Mesenchymal stem cell (in vitro differentiated cells and primary cell): Measurements from ENCODE around the gene DHRS4L2.
"Not testable (repeated sequence)": the region's sequence is repeated elsewhere in the genome, so short reads cannot be mapped to it uniquely, and the experiment has no call there.

Experiments used
- DNase-seq: peaks from one replicate; pipeline ENCODE4 v3.0.0-alpha.2; 2013
- H2AFZ ChIP-seq: one replicate; pipeline ENCODE4 v1.6.1; 2013; ENCODE audit warnings: low read depth, mild to moderate bottlenecking, control low read depth, inconsistent platforms, low read length, moderate library complexity
- H2AK5ac ChIP-seq: 2 replicates; pipeline ENCODE4 v1.6.1; 2013; ENCODE audit warnings: low read length, moderate library complexity, mild to moderate bottlenecking, inconsistent platforms; ENCODE audit not compliant: severe bottlenecking
- H2BK120ac ChIP-seq: one replicate; pipeline ENCODE4 v1.6.1; 2013; ENCODE audit warnings: low read depth, mild to moderate bottlenecking, inconsistent platforms, low read length, moderate library complexity
- H2BK12ac ChIP-seq, 2 experiments: one replicate each; pipeline ENCODE4 v1.6.1; 2013; ENCODE audit warnings: inconsistent platforms in 2 of 2, low read length in 2 of 2, mild to moderate bottlenecking in 2 of 2, moderate library complexity in 2 of 2, control low read depth in 1 of 2
- H2BK15ac ChIP-seq: one replicate; pipeline ENCODE4 v1.6.1; 2013; ENCODE audit warnings: mild to moderate bottlenecking, low read depth, inconsistent platforms; ENCODE audit not compliant: poor library complexity, severe bottlenecking
- H2BK5ac ChIP-seq: 2 replicates; pipeline ENCODE4 v1.6.1; 2013; ENCODE audit warnings: low read depth, mild to moderate bottlenecking, low read length, control low read depth, inconsistent platforms; ENCODE audit not compliant: poor library complexity, severe bottlenecking
- H3K14ac ChIP-seq, 2 experiments: one replicate each; pipeline ENCODE4 v1.6.1; 2013; ENCODE audit warnings: inconsistent platforms in 2 of 2, low read length in 2 of 2, control low read depth in 1 of 2, mild to moderate bottlenecking in 1 of 2, moderate library complexity in 1 of 2
- H3K18ac ChIP-seq, 2 experiments: one replicate each; pipeline ENCODE4 v1.6.1; 2013; ENCODE audit warnings: inconsistent platforms in 2 of 2, low read length in 2 of 2, control low read depth in 1 of 2, low read depth in 1 of 2, mild to moderate bottlenecking in 1 of 2
- H3K23ac ChIP-seq, 2 experiments: one replicate each; pipeline ENCODE4 v1.6.1; 2013; ENCODE audit warnings: inconsistent platforms in 2 of 2, low read length in 2 of 2, mild to moderate bottlenecking in 2 of 2, moderate library complexity in 2 of 2, control low read depth in 1 of 2
- H3K27ac ChIP-seq: 2 replicates; pipeline ENCODE4 v1.5.1; 2013; ENCODE audit warnings: mild to moderate bottlenecking, moderate library complexity, low read length, control low read depth, inconsistent platforms; ENCODE audit not compliant: poor library complexity, severe bottlenecking
- H3K27me3 ChIP-seq, 2 experiments: 2 replicates each; pipeline versions ENCODE4 v1.6.1 to v1.7.0; 2013; ENCODE audit warnings: low read length in 2 of 2, mild to moderate bottlenecking in 2 of 2, moderate library complexity in 2 of 2, control low read depth in 1 of 2, inconsistent platforms in 1 of 2; ENCODE audit not compliant: control insufficient read depth in 1 of 2, insufficient read depth in 1 of 2
- H3K36me3 ChIP-seq, 2 experiments: 2 replicates each; pipeline versions ENCODE4 v1.6.1 to v1.7.0; 2013; ENCODE audit warnings: low read length in 2 of 2, control low read depth in 1 of 2, inconsistent platforms in 1 of 2, low read depth in 1 of 2, mild to moderate bottlenecking in 1 of 2; ENCODE audit not compliant: insufficient read depth in 2 of 2, control insufficient read depth in 1 of 2
- H3K4ac ChIP-seq, 2 experiments: one replicate each; pipeline ENCODE4 v1.6.1; 2013; ENCODE audit warnings: inconsistent platforms in 2 of 2, low read length in 2 of 2, mild to moderate bottlenecking in 2 of 2, moderate library complexity in 2 of 2, control low read depth in 1 of 2, low read depth in 1 of 2
- H3K4me1 ChIP-seq: 2 replicates; pipeline ENCODE4 v1.6.1; 2013; ENCODE audit warnings: low read depth, low read length, control low read depth; ENCODE audit not compliant: control insufficient read depth, insufficient read depth
- H3K4me2 ChIP-seq: 2 replicates; pipeline ENCODE4 v1.6.1; 2013; ENCODE audit warnings: low read length, mild to moderate bottlenecking, inconsistent platforms; ENCODE audit not compliant: poor library complexity, severe bottlenecking
- H3K4me3 ChIP-seq, 2 experiments: 2 replicates each; pipeline versions ENCODE4 v1.5.1 to v1.7.0; 2013; ENCODE audit warnings: low read length in 2 of 2, mild to moderate bottlenecking in 2 of 2, control low read depth in 1 of 2, low read depth in 1 of 2; ENCODE audit not compliant: insufficient read depth in 1 of 2
- H3K79me1 ChIP-seq: replicated peaks from 2 replicates; pipeline ENCODE4 v1.6.1; 2013; ENCODE audit warnings: mild to moderate bottlenecking, control low read depth, low read length, inconsistent platforms; ENCODE audit not compliant: poor library complexity, severe bottlenecking
- H3K9ac ChIP-seq: 2 replicates; pipeline ENCODE4 v1.7.0; 2013; ENCODE audit warnings: mild to moderate bottlenecking, low read length, moderate library complexity
- H3K9me3 ChIP-seq: 2 replicates; pipeline ENCODE4 v1.7.0; 2013; ENCODE audit warnings: mild to moderate bottlenecking, low read length; ENCODE audit not compliant: control insufficient read depth
- H4K8ac ChIP-seq: one replicate; pipeline ENCODE4 v1.6.1; 2013; ENCODE audit warnings: inconsistent platforms, mild to moderate bottlenecking, low read length, moderate library complexity
- H4K91ac ChIP-seq: one replicate; pipeline ENCODE4 v1.6.1; 2013; ENCODE audit warnings: mild to moderate bottlenecking, low read length, inconsistent platforms
- WGBS: methylation state at CpG from one replicate; pipeline ENCODE4 v1.1.7; 2013; ENCODE audit warnings: mixed read lengths; 5-methylcytosine and 5-hydroxymethylcytosine counted together

Gene DHRS4L2

GRCh38 chr14:23951590-23952201 lies 37.0 kb upstream of the DHRS4L2 start:
- Histone ChIP-seq H3K18ac (no peak overlapping the region), H3K27me3 (no peaks in the 10 kb centered on the region), H2BK12ac (no peak overlapping the region), H2AFZ (no peak overlapping the region), H3K9me3 (no peaks in the 10 kb centered on the region), H2AK5ac (no peak overlapping the region), H3K4me3 (peak overlapping the region in 1 of 2 experiments; percentile 99), H3K27ac (no peak overlapping the region), H3K23ac (no peak overlapping the region), H3K4me2 (no peak overlapping the region), H2BK120ac (no peak overlapping the region), H2BK5ac (no peak overlapping the region), H3K9ac (peak overlapping the region; percentile 97), H4K8ac (no peak overlapping the region), H3K4ac (no peak overlapping the region), H3K36me3 (peaks cover 2 to 8% of the 10 kb centered on the region in 2 experiments), H4K91ac (no peak overlapping the region), H3K4me1 (peaks cover 5% of the 10 kb centered on the region), H3K14ac (no peak overlapping the region), H2BK15ac (no peak overlapping the region), H3K79me1 (peaks cover 22% of the 10 kb centered on the region)
- DNase-seq = no peak
- 83% methylated on average over 8 of the region's 8 CpGs for WGBS

- Histone ChIP-seq H3K79me1 (peaks cover 22% of the 10 kb centered on the region), H3K4me2 (peak overlapping the region; percentile 73), H3K36me3 (peaks cover 2 to 14% of the 10 kb centered on the region in 2 experiments), H3K4me3 (peak overlapping the region; percentile 62 to 99), H4K8ac (peak overlapping the region; percentile 62), H3K9ac (peak overlapping the region; percentile 97)
- H3K27me3 ChIP-seq, H2AFZ ChIP-seq, H3K23ac ChIP-seq, H3K14ac ChIP-seq, H4K91ac ChIP-seq, H3K18ac ChIP-seq, DNase-seq, H3K4me1 ChIP-seq, H2BK120ac ChIP-seq, H2BK5ac ChIP-seq, H2BK12ac ChIP-seq, H3K27ac ChIP-seq, H2AK5ac ChIP-seq, H3K9me3 ChIP-seq, H3K4ac ChIP-seq, H2BK15ac ChIP-seq: not testable (repeated sequence)
- WGBS = 80% methylated on average over 6 of the region's 6 CpGs
Measured at GRCh38 chr14:23953116-23953463, 35.6 kb upstream of the DHRS4L2 start.

GRCh38 chr14:23953464-23954278 lies 35.1 kb upstream of the DHRS4L2 start, which contains the start of gene DHRS4:
Gene DHRS4 (plus strand): TSS chr14:23953770. CDS start chr14:23953789, 19 bp downstream.
- peaks cover 5% of the 10 kb centered on the region for H3K4me1 ChIP-seq
- H3K23ac ChIP-seq = no peak within 1 kb of the TSS
- peak within 1 kb of the TSS; percentile 95 for H4K8ac ChIP-seq
- H2BK120ac ChIP-seq = no peak within 1 kb of the TSS
- H3K27ac ChIP-seq = peak within 1 kb of the TSS; percentile 21
- peak within 1 kb of the TSS; percentile 60 to 77 for H3K18ac ChIP-seq
- H2BK5ac ChIP-seq = no peak within 1 kb of the TSS
- H3K14ac ChIP-seq = peak within 1 kb of the TSS in 1 of 2 experiments; percentile 22
- peak within 1 kb of the TSS; percentile 3 to 15 for H3K4ac ChIP-seq
- peak within 1 kb of the TSS; percentile 62 to 99 for H3K4me3 ChIP-seq
- no peaks in the 10 kb centered on the region for H3K27me3 ChIP-seq
- no peaks in the 10 kb centered on the region for H3K9me3 ChIP-seq
- H2AFZ ChIP-seq = no peak within 1 kb of the TSS
- peaks cover 2 to 20% of the 10 kb centered on the region in 2 experiments for H3K36me3 ChIP-seq
- no peak within 1 kb of the TSS for H2AK5ac ChIP-seq
- H2BK12ac ChIP-seq = no peak within 1 kb of the TSS
- peak within 1 kb of the TSS; percentile 6 for H2BK15ac ChIP-seq
- peak within 1 kb of the TSS; percentile 97 for H3K9ac ChIP-seq
- peak; percentile 87 for DNase-seq
- peaks cover 22% of the 10 kb centered on the region for H3K79me1 ChIP-seq
- peak within 1 kb of the TSS; percentile 73 for H3K4me2 ChIP-seq
- 0% methylated on average over 43 of the region's 44 CpGs for WGBS
- H4K91ac ChIP-seq = peak within 1 kb of the TSS; percentile 85

GRCh38 chr14:23954279-23954614 lies 34.5 kb upstream of the DHRS4L2 start:
- not testable (repeated sequence) for DNase-seq, H2AK5ac ChIP-seq, H3K27me3 ChIP-seq, H3K4ac ChIP-seq, H4K91ac ChIP-seq, H3K14ac ChIP-seq, H2BK15ac ChIP-seq, H2BK120ac ChIP-seq, H3K4me1 ChIP-seq, H2AFZ ChIP-seq, H3K9me3 ChIP-seq, H2BK12ac ChIP-seq, H3K23ac ChIP-seq, H3K27ac ChIP-seq, H2BK5ac ChIP-seq
- peak overlapping the region; percentile 37 to 54 for H3K18ac ChIP-seq
- H3K4me2 ChIP-seq = peak overlapping the region; percentile 73
- peaks cover 22% of the 10 kb centered on the region for H3K79me1 ChIP-seq
- H3K36me3 ChIP-seq = peaks cover 2 to 20% of the 10 kb centered on the region in 2 experiments
- peak overlapping the region; percentile 61 for H4K8ac ChIP-seq
- under 1% methylated on average over 4 of the region's 6 CpGs for WGBS
- peak overlapping the region; percentile 97 for H3K9ac ChIP-seq
- peak overlapping the region in 1 of 2 experiments; percentile 99 for H3K4me3 ChIP-seq
